Thymus (tissue), 11 donors: Measurements from ENCODE around the gene LRRC8A. TPM values are rescaled to one million over a fixed set of nuclear protein-coding genes. Genes with fewer than 3 reads are reported as not detected.

ENCODE experiments used
- DNase-seq, 9 donors: peaks; one replicate each; pipeline ENCODE4 v3.0.0-alpha.2; 2013; ENCODE audit warnings: low spot score in 9 of 9, low read depth in 6 of 9, missing footprints in 1 of 9
- H3K27ac ChIP-seq, 2 donors: one replicate each; pipeline ENCODE4 v1.5.1; 2013; ENCODE audit warnings: control low read depth in 1 of 2, low read depth in 1 of 2, low read length in 1 of 2, mild to moderate bottlenecking in 1 of 2, moderate library complexity in 1 of 2
- H3K27me3 ChIP-seq, 2 donors: one replicate each; pipeline ENCODE4 v1.5.1; 2013; ENCODE audit warnings: low read length in 1 of 2; ENCODE audit not compliant: control insufficient read depth in 2 of 2, insufficient read depth in 1 of 2
- H3K36me3 ChIP-seq, 2 donors: one replicate each; pipeline ENCODE4 v1.5.1; 2013; ENCODE audit warnings: low read length in 1 of 2, mild to moderate bottlenecking in 1 of 2, moderate library complexity in 1 of 2; ENCODE audit not compliant: control insufficient read depth in 2 of 2, insufficient read depth in 2 of 2
- H3K4me1 ChIP-seq, 2 donors: one replicate each; pipeline ENCODE4 v1.5.1; 2013; ENCODE audit warnings: low read length in 2 of 2; ENCODE audit not compliant: control insufficient read depth in 2 of 2, insufficient read depth in 2 of 2
- H3K4me3 ChIP-seq, 2 donors: one replicate each; pipeline ENCODE4 v1.5.1; 2013; ENCODE audit warnings: low read length in 2 of 2, control low read depth in 1 of 2, mild to moderate bottlenecking in 1 of 2
- H3K9me3 ChIP-seq, 2 donors: one replicate each; pipeline ENCODE4 v1.5.1; 2013; ENCODE audit warnings: low read length in 1 of 2, mild to moderate bottlenecking in 1 of 2; ENCODE audit not compliant: control insufficient read depth in 2 of 2, insufficient read depth in 1 of 2
- WGBS: extraction: QIAGEN DNeasy Blood & Tissue Kit; methylation state at CpG from one replicate; pipeline ENCODE4 v1.1.7; 2013; 5-methylcytosine and 5-hydroxymethylcytosine counted together
- polyA plus RNA-seq: library from polyadenylated mRNA; stranded (reverse); fragments of 200-250 nt; gene quantifications from one replicate; pipeline ENCODE4 v1.2.3, GENCODE V29; 2013
- total RNA-seq: library from RNA; stranded (reverse); fragments of 120-200 nt; gene quantifications from one replicate; pipeline ENCODE4 v1.2.4, GENCODE V29; 2013
- donor health status: healthy.

LRRC8A gene
- total and polyA plus RNA-seq, 2 donors = 9.5 to 10.3 TPM

DNA sequence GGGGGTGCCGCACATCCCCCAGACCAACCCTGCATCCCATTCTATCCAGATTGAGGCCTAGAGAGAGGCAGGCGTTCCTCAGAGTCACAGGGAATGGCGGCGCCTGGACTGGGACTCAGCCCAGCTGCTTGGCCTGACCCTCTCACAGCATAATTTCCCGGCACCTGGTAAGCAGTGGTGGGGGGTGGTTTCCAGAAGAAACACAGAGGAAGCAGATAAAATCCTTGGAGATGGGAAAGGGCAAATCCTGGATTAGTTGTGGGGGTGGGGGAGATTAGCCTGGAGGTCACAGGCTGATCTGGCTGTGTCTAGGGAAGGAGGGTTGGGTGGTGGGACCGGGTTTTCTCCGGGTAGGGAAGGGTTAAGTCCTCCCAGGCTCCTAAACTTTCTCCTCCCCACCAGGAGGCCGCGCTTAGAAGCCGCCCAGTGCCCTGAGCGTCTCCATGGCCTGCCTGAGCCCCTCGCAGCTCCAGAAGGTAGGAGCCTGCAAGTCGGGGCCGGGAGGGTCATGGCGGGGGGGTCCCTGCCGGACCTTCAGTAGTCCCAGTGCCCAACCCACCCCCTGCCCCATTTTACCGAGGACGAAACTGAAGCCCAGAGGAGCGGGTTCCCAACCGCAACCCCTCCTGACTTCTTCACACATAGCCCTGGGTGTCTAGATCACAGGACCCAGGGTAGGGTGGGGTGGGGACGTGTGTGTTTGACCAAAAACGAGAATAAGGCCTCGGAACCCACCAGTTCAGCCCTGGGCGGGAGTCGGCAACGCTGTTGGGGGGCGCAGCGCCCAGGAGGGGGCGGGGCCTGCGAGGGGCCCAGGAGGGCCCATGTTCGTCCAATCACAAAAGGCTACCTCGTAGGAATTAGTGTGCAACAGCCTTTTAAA, 40.2 kb downstream of the LRRC8A start:
- 22% methylated on average over 32 of the region's 32 CpGs for WGBS
- Histone ChIP-seq H3K4me1 (peaks cover 2 to 37% of the 10 kb centered on the region in 2 donors), H3K27ac (peak overlapping the region; percentile 20 to 71), H3K9me3 (no peaks in the 10 kb centered on the region), H3K27me3 (no peaks in the 10 kb centered on the region), H3K36me3 (peaks cover 11% of the 10 kb centered on the region in 2 donors), H3K4me3 (peak overlapping the region; percentile 53 to 58)
- DNase-seq = peak in 4 of 9 donors; percentile 35 to 76 (median 55)

DNA sequence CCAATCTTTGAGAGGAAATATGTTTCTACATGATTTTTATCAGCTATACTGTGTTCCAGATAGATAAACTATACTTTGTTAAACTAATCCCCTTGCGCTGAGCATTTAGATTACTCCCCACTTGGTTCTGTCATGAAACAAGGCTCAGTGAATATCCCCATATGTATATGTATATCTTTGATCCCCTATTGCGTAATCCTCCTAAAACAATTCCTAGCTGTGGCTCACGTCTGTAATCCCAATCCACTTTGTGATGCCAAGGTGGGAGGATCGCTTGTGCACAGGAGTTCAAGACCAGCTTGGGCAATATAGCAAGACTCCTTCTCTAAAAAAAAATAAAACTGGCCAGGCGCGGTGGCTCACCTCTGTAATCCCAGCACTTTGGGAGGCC, 41.6 kb downstream of the LRRC8A start:
- 98% methylated on average over 6 of the region's 6 CpGs for WGBS
- no peak overlapping the region for H3K4me3 ChIP-seq
- no peaks in the 10 kb centered on the region for H3K36me3 ChIP-seq
- no peak overlapping the region for H3K27ac ChIP-seq
- DNase-seq = no peak
- peaks cover 2 to 45% of the 10 kb centered on the region in 2 donors for H3K4me1 ChIP-seq
- H3K9me3 ChIP-seq = no peaks in the 10 kb centered on the region
- H3K27me3 ChIP-seq = no peaks in the 10 kb centered on the region

DNA sequence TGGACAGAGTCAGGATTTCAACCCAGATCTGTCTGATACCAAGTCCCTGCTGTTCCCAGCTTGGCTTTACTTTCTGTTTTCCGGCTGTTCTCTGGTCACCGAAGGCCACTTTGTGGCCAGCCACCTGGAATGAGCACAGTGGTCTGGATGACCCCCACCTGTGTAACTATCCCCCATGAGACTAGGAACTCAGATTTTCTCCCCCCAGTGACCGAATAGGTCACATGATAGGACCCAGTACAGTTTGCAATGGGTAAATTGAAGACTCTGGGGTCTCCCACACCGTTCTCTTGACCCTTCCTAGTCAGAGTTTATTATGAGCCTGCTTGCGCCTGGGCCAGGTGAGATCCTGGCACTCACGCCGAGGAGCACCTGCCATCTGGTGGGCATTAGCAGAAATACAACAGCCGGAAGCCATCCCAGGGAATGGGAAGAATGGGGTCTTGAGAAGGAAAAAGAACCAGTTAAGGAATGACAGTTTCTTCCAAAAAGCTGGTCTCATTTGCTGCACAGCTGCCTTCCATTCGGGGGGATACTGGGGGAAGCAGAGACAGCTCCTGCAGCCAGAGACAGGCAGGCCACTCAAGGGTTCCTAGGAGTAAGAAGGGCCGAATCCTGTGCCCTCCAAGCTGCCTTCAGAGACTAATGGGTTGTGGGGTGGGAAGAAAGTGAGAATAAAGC, 45.9 kb downstream of the LRRC8A start:
- Histone ChIP-seq H3K4me1 (peaks cover 0 to 12% of the 10 kb centered on the region in 2 donors), H3K27me3 (no peaks in the 10 kb centered on the region), H3K4me3 (no peak overlapping the region), H3K9me3 (no peaks in the 10 kb centered on the region), H3K36me3 (no peaks in the 10 kb centered on the region), H3K27ac (no peak overlapping the region)
- DNase-seq = peak in 6 of 9 donors; percentile 26 to 60 (median 42)
- 51% methylated on average over 10 of the region's 10 CpGs for WGBS

GRCh38 chr9:128928624-128929023, 46.7 kb downstream of the LRRC8A start:
- Histone ChIP-seq H3K4me1 (peaks cover 0 to 12% of the 10 kb centered on the region in 2 donors), H3K27ac (no peak overlapping the region), H3K9me3 (no peaks in the 10 kb centered on the region), H3K27me3 (no peaks in the 10 kb centered on the region), H3K4me3 (no peak overlapping the region), H3K36me3 (no peaks in the 10 kb centered on the region)
- WGBS = 96% methylated on average over 2 of the region's 2 CpGs
- DNase-seq = no peak

DNA sequence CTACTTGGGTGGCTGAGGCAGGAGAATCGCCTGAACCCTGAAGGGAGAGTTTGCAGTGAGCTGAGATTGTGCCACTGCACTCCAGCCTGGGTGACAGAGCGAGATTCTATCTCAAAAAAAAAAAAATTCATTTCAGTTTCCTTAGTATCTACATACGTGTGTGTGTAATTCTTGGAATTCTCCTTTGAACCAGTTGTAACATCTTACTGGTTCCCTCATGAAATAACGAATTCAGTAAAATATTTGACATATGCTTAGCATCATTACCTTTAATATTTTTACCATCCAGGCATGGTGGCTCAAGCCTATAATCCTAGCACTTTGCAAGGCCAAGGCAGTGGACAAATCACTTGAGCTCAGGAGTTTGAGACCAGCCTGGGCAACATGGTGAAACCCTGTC, 47.6 kb downstream of the LRRC8A start:
- H3K4me1 ChIP-seq = peaks cover 0 to 12% of the 10 kb centered on the region in 2 donors
- no peak for DNase-seq
- no peak overlapping the region for H3K27ac ChIP-seq
- H3K36me3 ChIP-seq = no peaks in the 10 kb centered on the region
- no peaks in the 10 kb centered on the region for H3K27me3 ChIP-seq
- no peak overlapping the region for H3K4me3 ChIP-seq
- no peaks in the 10 kb centered on the region for H3K9me3 ChIP-seq
- 86% methylated on average over 4 of the region's 4 CpGs for WGBS

DNA sequence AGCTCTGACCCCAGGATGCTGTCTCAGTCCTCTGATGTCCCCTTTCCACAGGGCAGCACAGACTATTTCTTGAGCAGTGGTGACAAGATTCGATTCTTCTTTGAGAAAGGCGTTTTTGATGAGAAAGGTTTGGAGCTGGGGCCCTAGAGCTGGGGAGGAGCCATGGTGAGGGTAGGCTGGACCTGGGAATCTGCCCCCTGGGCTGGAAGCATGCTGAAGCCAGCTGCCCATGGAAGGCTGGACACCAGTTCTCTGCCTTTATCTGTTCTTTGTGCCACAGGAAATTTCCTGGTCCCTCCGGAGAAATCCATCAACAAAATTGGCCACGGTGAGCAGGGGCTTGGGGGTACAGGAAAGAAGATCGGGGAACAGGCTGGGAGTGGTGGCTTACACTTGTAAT, 51.8 kb downstream of the LRRC8A start:
- no peaks in the 10 kb centered on the region for H3K9me3 ChIP-seq
- no peak overlapping the region for H3K4me3 ChIP-seq
- no peaks in the 10 kb centered on the region for H3K27me3 ChIP-seq
- 96% methylated on average over 5 of the region's 5 CpGs for WGBS
- H3K4me1 ChIP-seq = no peaks in the 10 kb centered on the region
- DNase-seq = no peak
- H3K36me3 ChIP-seq = no peaks in the 10 kb centered on the region
- H3K27ac ChIP-seq = no peak overlapping the region

DNA sequence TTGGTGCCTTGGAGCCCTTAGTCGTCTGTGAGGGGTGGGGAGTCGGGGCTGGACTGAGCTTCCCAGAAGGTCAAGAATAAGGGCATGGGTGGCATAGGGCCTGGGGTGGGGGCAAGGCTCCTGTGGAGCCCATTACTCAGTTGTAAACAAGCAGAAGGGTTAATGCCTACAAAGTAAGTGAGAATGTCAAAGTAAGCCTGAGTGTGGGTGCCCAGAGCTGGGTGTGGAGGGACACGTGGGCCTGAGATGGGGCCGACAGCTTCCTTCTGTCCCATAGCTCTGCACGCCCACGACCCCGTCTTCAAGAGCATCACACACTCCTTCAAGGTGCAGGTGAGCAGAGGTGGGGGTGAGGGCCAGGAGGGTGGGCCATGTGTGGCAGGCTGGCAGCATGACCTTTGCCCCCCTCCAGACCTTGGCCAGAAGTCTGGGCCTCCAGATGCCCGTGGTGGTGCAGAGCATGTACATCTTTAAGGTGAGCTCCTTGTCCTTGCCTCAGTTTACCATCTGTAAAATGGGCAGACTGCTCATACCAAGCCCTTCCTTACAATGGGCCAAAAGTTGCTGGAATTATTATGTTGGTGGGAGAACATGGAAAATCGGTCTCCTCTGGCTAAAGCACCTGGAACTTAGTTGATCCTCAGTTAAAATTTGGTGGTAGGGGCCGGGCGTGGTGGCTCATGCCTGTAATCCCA, 54.4 kb downstream of the LRRC8A start:
- DNase-seq = no peak
- H3K36me3 ChIP-seq = no peaks in the 10 kb centered on the region
- WGBS = 94% methylated on average over 11 of the region's 11 CpGs

GRCh38 chr9:128937310-128938165, 55.6 kb downstream of the LRRC8A start:
- Histone ChIP-seq H3K4me3 (no peak overlapping the region), H3K36me3 (no peaks in the 10 kb centered on the region), H3K27me3 (no peaks in the 10 kb centered on the region), H3K27ac (no peak overlapping the region), H3K4me1 (no peaks in the 10 kb centered on the region), H3K9me3 (no peaks in the 10 kb centered on the region)
- no peak for DNase-seq
- 97% methylated on average over 9 of the region's 9 CpGs for WGBS

More for the DNA sequence above, 54.4 kb downstream of the LRRC8A start:
- no peaks in the 10 kb centered on the region for H3K4me1 ChIP-seq
- H3K27me3 ChIP-seq = no peaks in the 10 kb centered on the region
- H3K27ac ChIP-seq = no peak overlapping the region
- no peaks in the 10 kb centered on the region for H3K9me3 ChIP-seq
- no peak overlapping the region for H3K4me3 ChIP-seq
